ENCODE data around the gene ANKRD13B. TPM values are rescaled to one million over a fixed set of nuclear protein-coding genes. Genes with fewer than 3 reads are reported as not detected.

The ANKRD13B gene
- total RNA-seq, 4 donors from 2014 or later: 19.0 to 50.1 (median 26.4) TPM

DNA sequence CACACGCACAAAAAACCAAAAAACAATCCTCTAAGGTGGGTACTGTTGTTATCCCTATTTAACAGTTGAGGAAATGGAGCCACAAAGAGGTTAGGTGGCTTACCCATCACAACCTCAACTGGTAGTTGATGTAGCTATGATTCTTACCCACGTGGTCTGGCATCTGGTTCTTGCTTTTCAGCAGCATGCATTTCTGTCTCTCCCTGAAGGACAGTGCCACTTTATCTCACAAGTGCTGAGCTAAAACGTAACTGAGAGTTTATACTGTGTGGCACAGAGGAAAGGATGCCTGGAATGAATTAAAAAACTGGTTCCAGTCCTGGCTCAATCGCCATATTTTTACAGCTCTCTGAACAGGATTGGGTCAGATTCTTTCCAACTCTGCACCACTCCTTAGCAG is 31.7 kb downstream of the ANKRD13B start:
- DNase-seq (ENCODE audit: low spot score in 2 of 2): no peak
- peaks cover 0 to 6% (median 0%) of the 10 kb centered on the region in 3 donors for H3K36me3 ChIP-seq
- H3K4me3 ChIP-seq: no peak overlapping the region
- 74 to 82% methylated on average over 4 of the region's 4 CpGs for WGBS, 2 donors
- no peaks in the 10 kb centered on the region for H3K27me3 ChIP-seq
- no peak for TF ChIP-seq POLR2A (IDR thresholded peaks at IDR 0.05)
- no peak for TF ChIP-seq EP300 (IDR thresholded peaks at IDR 0.05)
- no peak for TF ChIP-seq CTCF (IDR thresholded peaks at IDR 0.05)
- peak overlapping the region in 1 of 4 donors; percentile 11 for H3K27ac ChIP-seq
- no peaks in the 10 kb centered on the region for H3K9me3 ChIP-seq
- peaks cover 0 to 42% (median 14%) of the 10 kb centered on the region in 4 donors for H3K4me1 ChIP-seq

DNA sequence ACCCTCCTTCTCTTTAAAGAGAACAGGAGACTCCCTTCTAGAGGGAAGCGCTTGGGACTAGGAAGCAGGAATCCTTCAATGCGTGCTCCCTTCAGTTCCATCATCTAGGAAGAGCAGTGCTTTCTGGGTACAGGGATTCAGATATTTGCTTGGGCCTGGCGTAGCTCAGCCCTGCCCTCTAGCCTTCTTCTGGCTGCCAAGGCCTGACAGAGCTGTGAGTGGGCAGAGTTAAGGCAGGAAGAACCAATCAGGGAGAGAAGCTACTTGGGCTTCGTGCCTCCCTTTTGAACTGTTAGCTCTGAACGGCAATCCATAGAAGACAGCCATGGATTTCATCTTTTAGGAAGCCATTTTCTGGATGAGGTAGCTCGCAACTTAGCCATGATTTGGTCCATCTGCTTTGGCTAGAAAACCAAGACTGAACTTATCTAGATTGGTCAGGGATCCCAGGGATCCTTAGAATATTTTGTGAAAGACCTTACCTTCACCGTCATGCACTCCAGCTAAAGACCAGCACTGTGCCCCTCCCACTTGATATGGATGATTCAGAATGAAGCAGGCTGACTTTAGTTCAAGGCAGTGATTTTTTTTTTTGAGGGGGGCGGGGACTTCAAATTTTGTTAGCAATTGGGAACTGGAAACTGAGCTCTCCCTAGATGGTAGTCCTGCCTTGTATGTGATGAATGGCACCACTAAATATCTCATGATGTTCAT is 32.3 kb downstream of the ANKRD13B start:
- Histone ChIP-seq H3K9me3 (no peaks in the 10 kb centered on the region), H3K4me1 (peaks cover 0 to 48% (median 16%) of the 10 kb centered on the region in 4 donors), H3K27me3 (no peaks in the 10 kb centered on the region), H3K36me3 (peaks cover 0 to 6% (median 0%) of the 10 kb centered on the region in 3 donors), H3K27ac (peak overlapping the region in 1 of 4 donors; percentile 11), H3K4me3 (no peak overlapping the region)
- DNase-seq (ENCODE audit: low spot score in 2 of 2): no peak
- 59 to 72% methylated on average over 8 of the region's 8 CpGs for WGBS, 2 donors
- TF ChIP-seq EP300 (IDR thresholded peaks at IDR 0.05) (peak in 1 of 2 donors; percentile 15), CTCF (IDR thresholded peaks at IDR 0.05) (no peak)

DNA sequence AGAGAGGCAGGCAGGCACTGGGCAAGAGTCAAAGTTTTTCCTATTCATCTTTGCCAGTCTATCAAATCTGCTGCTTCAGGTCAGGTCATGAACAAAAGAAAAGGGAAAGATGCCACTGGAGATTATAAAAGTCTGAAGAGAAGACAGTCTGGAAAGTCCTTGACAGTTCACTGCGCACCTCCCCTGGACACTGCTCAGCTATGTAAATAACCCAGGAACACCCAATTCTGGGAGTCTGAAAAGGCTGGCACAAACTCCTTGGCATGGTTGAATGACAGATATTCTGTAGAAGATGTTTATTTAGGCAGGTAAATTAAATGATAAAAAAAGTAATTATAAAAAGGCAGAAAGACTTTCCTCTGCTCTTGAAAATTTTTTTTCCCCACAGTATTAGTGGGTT is 35.0 kb downstream of the ANKRD13B start:
- Histone ChIP-seq H3K9me3 (no peaks in the 10 kb centered on the region), H3K27ac (no peak overlapping the region), H3K36me3 (peaks cover 0 to 30% (median 4%) of the 10 kb centered on the region in 3 donors), H3K27me3 (no peaks in the 10 kb centered on the region), H3K4me3 (no peak overlapping the region), H3K4me1 (peaks cover 0 to 43% (median 11%) of the 10 kb centered on the region in 4 donors)
- DNase-seq (ENCODE audit: low spot score in 2 of 2): no peak
- WGBS, 2 donors: 90 to 95% methylated on average over 1 of the region's 1 CpG
- TF ChIP-seq POLR2A (IDR thresholded peaks at IDR 0.05) (no peak), EP300 (IDR thresholded peaks at IDR 0.05) (no peak), CTCF (IDR thresholded peaks at IDR 0.05) (no peak)

GRCh38 chr17:29628644-29629043 is 35.7 kb downstream of the ANKRD13B start:
- Histone ChIP-seq H3K4me1 (peaks cover 0 to 39% (median 10%) of the 10 kb centered on the region in 4 donors), H3K27ac (peak overlapping the region in 1 of 4 donors; percentile 52), H3K9me3 (no peaks in the 10 kb centered on the region), H3K36me3 (peaks cover 0 to 34% (median 4%) of the 10 kb centered on the region in 3 donors), H3K27me3 (no peaks in the 10 kb centered on the region), H3K4me3 (no peak overlapping the region)
- no peak for DNase-seq (ENCODE audit: low spot score in 2 of 2)
- 92 to 97% methylated on average over 2 of the region's 2 CpGs for WGBS, 2 donors
- TF ChIP-seq POLR2A (IDR thresholded peaks at IDR 0.05) (no peak), EP300 (IDR thresholded peaks at IDR 0.05) (no peak), CTCF (IDR thresholded peaks at IDR 0.05) (no peak)

- Histone ChIP-seq H3K9me3 (no peaks in the 10 kb centered on the region), H3K27ac (peak overlapping the region in 2 of 4 donors; percentile 52 to 61), H3K4me1 (peaks cover 0 to 34% (median 10%) of the 10 kb centered on the region in 4 donors), H3K36me3 (peaks cover 0 to 45% (median 4%) of the 10 kb centered on the region in 3 donors), H3K4me3 (no peak overlapping the region), H3K27me3 (no peaks in the 10 kb centered on the region)
- WGBS, 2 donors: 54 to 58% methylated on average over 2 of the region's 2 CpGs
- TF ChIP-seq CTCF (IDR thresholded peaks at IDR 0.05) (no peak), EP300 (IDR thresholded peaks at IDR 0.05) (no peak), POLR2A (IDR thresholded peaks at IDR 0.05) (no peak)
- DNase-seq (ENCODE audit: low spot score in 2 of 2): no peak
These were observed 36.9 kb downstream of the ANKRD13B start for GRCh38 chr17:29629839-29630238.

Measured in tibial nerve (tissue), 4 donors.